ENCODE data around the gene TLR4.

The TLR4 gene

GRCh38 chr9:117745598-117745997, 41.4 kb downstream of the TLR4 start:
- H3K36me3 ChIP-seq (ENCODE audit: control insufficient read depth, insufficient read depth, low read length, severe bottlenecking) = no peaks in the 10 kb centered on the region
- H3K9me3 ChIP-seq (ENCODE audit: control insufficient read depth, low read length) = no peaks in the 10 kb centered on the region
- no peaks in the 10 kb centered on the region for H3K4me1 ChIP-seq (ENCODE audit: control insufficient read depth, insufficient read depth, low read length)
- H3K4me3 ChIP-seq (ENCODE audit: low read length) = no peak overlapping the region
- no peak for DNase-seq (ENCODE audit: low read depth)
- H3K27me3 ChIP-seq (replicated peaks; ENCODE audit: control insufficient read depth, insufficient read depth, low read length) = peaks cover 10% of the 10 kb centered on the region
- H3K9ac ChIP-seq (ENCODE audit: low read length) = no peak overlapping the region

- Histone ChIP-seq H3K36me3 (ENCODE audit: control insufficient read depth, insufficient read depth, low read length, severe bottlenecking) (no peaks in the 10 kb centered on the region), H3K27me3 (replicated peaks; ENCODE audit: control insufficient read depth, insufficient read depth, low read length) (peaks cover 13% of the 10 kb centered on the region), H3K9ac (ENCODE audit: low read length) (no peak overlapping the region), H3K4me3 (ENCODE audit: low read length) (no peak overlapping the region), H3K4me1 (ENCODE audit: control insufficient read depth, insufficient read depth, low read length) (no peaks in the 10 kb centered on the region), H3K9me3 (ENCODE audit: control insufficient read depth, low read length) (no peaks in the 10 kb centered on the region)
- DNase-seq (ENCODE audit: low read depth) = no peak
Measured at GRCh38 chr9:117746263-117746662, 42.1 kb downstream of the TLR4 start.

- Histone ChIP-seq H3K27me3 (replicated peaks; ENCODE audit: control insufficient read depth, insufficient read depth, low read length) (peaks cover 13% of the 10 kb centered on the region), H3K4me3 (ENCODE audit: low read length) (no peak overlapping the region), H3K36me3 (ENCODE audit: control insufficient read depth, insufficient read depth, low read length, severe bottlenecking) (no peaks in the 10 kb centered on the region), H3K9me3 (ENCODE audit: control insufficient read depth, low read length) (no peaks in the 10 kb centered on the region), H3K4me1 (ENCODE audit: control insufficient read depth, insufficient read depth, low read length) (no peaks in the 10 kb centered on the region), H3K9ac (ENCODE audit: low read length) (no peak overlapping the region)
- DNase-seq (ENCODE audit: low read depth) = no peak
Measured at GRCh38 chr9:117747386-117747970, 43.3 kb downstream of the TLR4 start.

- H3K36me3 ChIP-seq (ENCODE audit: control insufficient read depth, insufficient read depth, low read length, severe bottlenecking) = no peaks in the 10 kb centered on the region
- no peak overlapping the region for H3K9ac ChIP-seq (ENCODE audit: low read length)
- H3K9me3 ChIP-seq (ENCODE audit: control insufficient read depth, low read length) = no peaks in the 10 kb centered on the region
- H3K4me1 ChIP-seq (ENCODE audit: control insufficient read depth, insufficient read depth, low read length) = no peaks in the 10 kb centered on the region
- peaks cover 16% of the 10 kb centered on the region for H3K27me3 ChIP-seq (replicated peaks; ENCODE audit: control insufficient read depth, insufficient read depth, low read length)
- no peak overlapping the region for H3K4me3 ChIP-seq (ENCODE audit: low read length)
- DNase-seq (ENCODE audit: low read depth) = no peak
Measured at GRCh38 chr9:117750401-117750800, 46.2 kb downstream of the TLR4 start.

GRCh38 chr9:117752894-117753293, 48.7 kb downstream of the TLR4 start:
- Histone ChIP-seq H3K36me3 (ENCODE audit: control insufficient read depth, insufficient read depth, low read length, severe bottlenecking) (no peaks in the 10 kb centered on the region), H3K4me1 (ENCODE audit: control insufficient read depth, insufficient read depth, low read length) (no peaks in the 10 kb centered on the region), H3K9ac (ENCODE audit: low read length) (no peak overlapping the region), H3K9me3 (ENCODE audit: control insufficient read depth, low read length) (no peaks in the 10 kb centered on the region), H3K27me3 (replicated peaks; ENCODE audit: control insufficient read depth, insufficient read depth, low read length) (peaks cover 14% of the 10 kb centered on the region), H3K4me3 (ENCODE audit: low read length) (no peak overlapping the region)
- DNase-seq (ENCODE audit: low read depth) = no peak

GRCh38 chr9:117757561-117758190, 53.5 kb downstream of the TLR4 start:
- H3K36me3 ChIP-seq (ENCODE audit: control insufficient read depth, insufficient read depth, low read length, severe bottlenecking) = no peaks in the 10 kb centered on the region

GRCh38 chr9:117763314-117763713, 59.1 kb downstream of the TLR4 start:
- peak; percentile 16 for DNase-seq (ENCODE audit: low read depth)
- Histone ChIP-seq H3K27me3 (replicated peaks; ENCODE audit: control insufficient read depth, insufficient read depth, low read length) (no peaks in the 10 kb centered on the region), H3K9ac (ENCODE audit: low read length) (no peak overlapping the region), H3K9me3 (ENCODE audit: control insufficient read depth, low read length) (no peaks in the 10 kb centered on the region), H3K36me3 (ENCODE audit: control insufficient read depth, insufficient read depth, low read length, severe bottlenecking) (no peaks in the 10 kb centered on the region), H3K4me3 (ENCODE audit: low read length) (no peak overlapping the region), H3K4me1 (ENCODE audit: control insufficient read depth, insufficient read depth, low read length) (peaks cover 18% of the 10 kb centered on the region)

More at GRCh38 chr9:117757561-117758190, 53.5 kb downstream of the TLR4 start:
- no peaks in the 10 kb centered on the region for H3K9me3 ChIP-seq (ENCODE audit: control insufficient read depth, low read length)
- DNase-seq (ENCODE audit: low read depth) = no peak
- H3K27me3 ChIP-seq (replicated peaks; ENCODE audit: control insufficient read depth, insufficient read depth, low read length) = peaks cover 3% of the 10 kb centered on the region
- no peak overlapping the region for H3K9ac ChIP-seq (ENCODE audit: low read length)
- H3K4me3 ChIP-seq (ENCODE audit: low read length) = no peak overlapping the region
- peaks cover 9% of the 10 kb centered on the region for H3K4me1 ChIP-seq (ENCODE audit: control insufficient read depth, insufficient read depth, low read length)

GRCh38 chr9:117768750-117769395, 64.7 kb downstream of the TLR4 start:
- peaks cover 8% of the 10 kb centered on the region for H3K4me1 ChIP-seq (ENCODE audit: control insufficient read depth, insufficient read depth, low read length)
- H3K27me3 ChIP-seq (replicated peaks; ENCODE audit: control insufficient read depth, insufficient read depth, low read length) = no peaks in the 10 kb centered on the region
- H3K4me3 ChIP-seq (ENCODE audit: low read length) = no peak overlapping the region
- H3K9ac ChIP-seq (ENCODE audit: low read length) = no peak overlapping the region
- no peaks in the 10 kb centered on the region for H3K9me3 ChIP-seq (ENCODE audit: control insufficient read depth, low read length)
- no peaks in the 10 kb centered on the region for H3K36me3 ChIP-seq (ENCODE audit: control insufficient read depth, insufficient read depth, low read length, severe bottlenecking)
- peak; percentile 3 for DNase-seq (ENCODE audit: low read depth)

- no peak overlapping the region for H3K4me3 ChIP-seq (ENCODE audit: low read length)
- DNase-seq (ENCODE audit: low read depth) = no peak
Measured at GRCh38 chr9:117771136-117771535, 66.9 kb downstream of the TLR4 start.

GRCh38 chr9:117772960-117773359, 68.8 kb downstream of the TLR4 start:
- peak; percentile 51 for DNase-seq (ENCODE audit: low read depth)

More at GRCh38 chr9:117771136-117771535, 66.9 kb downstream of the TLR4 start:
- Histone ChIP-seq H3K36me3 (ENCODE audit: control insufficient read depth, insufficient read depth, low read length, severe bottlenecking) (no peaks in the 10 kb centered on the region), H3K9ac (ENCODE audit: low read length) (no peak overlapping the region), H3K4me1 (ENCODE audit: control insufficient read depth, insufficient read depth, low read length) (peaks cover 8% of the 10 kb centered on the region), H3K9me3 (ENCODE audit: control insufficient read depth, low read length) (no peaks in the 10 kb centered on the region), H3K27me3 (replicated peaks; ENCODE audit: control insufficient read depth, insufficient read depth, low read length) (no peaks in the 10 kb centered on the region)

More at GRCh38 chr9:117772960-117773359, 68.8 kb downstream of the TLR4 start:
- H3K9ac ChIP-seq (ENCODE audit: low read length) = no peak overlapping the region
- peaks cover 8% of the 10 kb centered on the region for H3K4me1 ChIP-seq (ENCODE audit: control insufficient read depth, insufficient read depth, low read length)
- H3K27me3 ChIP-seq (replicated peaks; ENCODE audit: control insufficient read depth, insufficient read depth, low read length) = no peaks in the 10 kb centered on the region
- H3K36me3 ChIP-seq (ENCODE audit: control insufficient read depth, insufficient read depth, low read length, severe bottlenecking) = no peaks in the 10 kb centered on the region
- H3K4me3 ChIP-seq (ENCODE audit: low read length) = no peak overlapping the region
- no peaks in the 10 kb centered on the region for H3K9me3 ChIP-seq (ENCODE audit: control insufficient read depth, low read length)
